ENCODE results near the gene GRIN1.
A peak's percentile ranks its signal among the peaks of the same experiment; 100 is the strongest.

GRIN1 gene

GRCh38 chr9:137168573-137168903 is 29.6 kb downstream of the GRIN1 start:
- H3K79me2 ChIP-seq (ENCODE audit: insufficient read depth, low read length) = no peaks in the 10 kb centered on the region
- no peaks in the 10 kb centered on the region for H3K9me2 ChIP-seq (replicated peaks; ENCODE audit: low read depth, low read length)
- TF ChIP-seq EZH2phosphoT487 (IDR thresholded peaks at IDR 0.05; ENCODE audit: borderline replicate concordance) (no peak), CTCF (conservative IDR thresholded peaks at IDR 0.05; ENCODE audit: low read length) (no peak)
- peaks cover 20% of the 10 kb centered on the region for H3K27me3 ChIP-seq (ENCODE audit: insufficient read depth, low read length, poor library complexity, severe bottlenecking)
- H3K9me3 ChIP-seq (ENCODE audit: insufficient read depth, low read depth, low read length) = no peaks in the 10 kb centered on the region
- H2AFZ ChIP-seq (ENCODE audit: low read length) = no peak overlapping the region
- no peaks in the 10 kb centered on the region for H4K20me1 ChIP-seq (ENCODE audit: insufficient read depth, low read length, poor library complexity, severe bottlenecking)
- H3F3A ChIP-seq (ENCODE audit: low read depth) = no peaks in the 10 kb centered on the region
- peaks cover 8% of the 10 kb centered on the region for H3K4me1 ChIP-seq (ENCODE audit: insufficient read depth, low read length, poor library complexity, severe bottlenecking)
- H3K9ac ChIP-seq (ENCODE audit: low read depth, low read length, poor library complexity, severe bottlenecking) = no peak overlapping the region
- H3K4me2 ChIP-seq (ENCODE audit: low read depth, low read length, poor library complexity, severe bottlenecking) = peak overlapping the region; percentile 71
- H3K4me3 ChIP-seq (ENCODE audit: low read length, poor library complexity, severe bottlenecking) = peak overlapping the region; percentile 51
- no peaks in the 10 kb centered on the region for H3K36me3 ChIP-seq (ENCODE audit: insufficient read depth, low read length)

GRCh38 chr9:137168904-137169856 is 30.2 kb downstream of the GRIN1 start:
- TF ChIP-seq EZH2phosphoT487 (IDR thresholded peaks at IDR 0.05; ENCODE audit: borderline replicate concordance) = no peak
- H3K9ac ChIP-seq (ENCODE audit: low read depth, low read length, poor library complexity, severe bottlenecking) = no peak overlapping the region
- no peaks in the 10 kb centered on the region for H3K36me3 ChIP-seq (ENCODE audit: insufficient read depth, low read length)
- peaks cover 20% of the 10 kb centered on the region for H3K27me3 ChIP-seq (ENCODE audit: insufficient read depth, low read length, poor library complexity, severe bottlenecking)
- no peaks in the 10 kb centered on the region for H3K9me2 ChIP-seq (replicated peaks; ENCODE audit: low read depth, low read length)
- peaks cover 8% of the 10 kb centered on the region for H3K4me1 ChIP-seq (ENCODE audit: insufficient read depth, low read length, poor library complexity, severe bottlenecking)
- H4K20me1 ChIP-seq (ENCODE audit: insufficient read depth, low read length, poor library complexity, severe bottlenecking) = no peaks in the 10 kb centered on the region
- H3K79me2 ChIP-seq (ENCODE audit: insufficient read depth, low read length) = no peaks in the 10 kb centered on the region
- no peaks in the 10 kb centered on the region for H3F3A ChIP-seq (ENCODE audit: low read depth)
- no peaks in the 10 kb centered on the region for H3K9me3 ChIP-seq (ENCODE audit: insufficient read depth, low read depth, low read length)
- H3K4me2 ChIP-seq (ENCODE audit: low read depth, low read length, poor library complexity, severe bottlenecking) = peak overlapping the region; percentile 71
- peak overlapping the region; percentile 51 for H3K4me3 ChIP-seq (ENCODE audit: low read length, poor library complexity, severe bottlenecking)
- no peak overlapping the region for H2AFZ ChIP-seq (ENCODE audit: low read length)

GRCh38 chr9:137169896-137170358 is 31.0 kb downstream of the GRIN1 start, which contains the start of gene LRRC26:
Gene LRRC26 (minus strand): TSS chr9:137170051. CDS start chr9:137169943, 108 bp downstream.
- H3K4me1 ChIP-seq (ENCODE audit: insufficient read depth, low read length, poor library complexity, severe bottlenecking) = peaks cover 8% of the 10 kb centered on the region
- no peak within 1 kb of the TSS for H2AFZ ChIP-seq (ENCODE audit: low read length)
- no peaks in the 10 kb centered on the region for H3K36me3 ChIP-seq (ENCODE audit: insufficient read depth, low read length)
- peak within 1 kb of the TSS; percentile 71 for H3K4me2 ChIP-seq (ENCODE audit: low read depth, low read length, poor library complexity, severe bottlenecking)
- peak within 1 kb of the TSS; percentile 51 for H3K4me3 ChIP-seq (ENCODE audit: low read length, poor library complexity, severe bottlenecking)
- no peaks in the 10 kb centered on the region for H4K20me1 ChIP-seq (ENCODE audit: insufficient read depth, low read length, poor library complexity, severe bottlenecking)
- H3F3A ChIP-seq (ENCODE audit: low read depth) = no peaks in the 10 kb centered on the region
- TF ChIP-seq EZH2phosphoT487 (IDR thresholded peaks at IDR 0.05; ENCODE audit: borderline replicate concordance) (no peak), CTCF (conservative IDR thresholded peaks at IDR 0.05; ENCODE audit: low read length) (no peak)
- H3K9me2 ChIP-seq (replicated peaks; ENCODE audit: low read depth, low read length) = no peaks in the 10 kb centered on the region
- H3K9me3 ChIP-seq (ENCODE audit: insufficient read depth, low read depth, low read length) = no peaks in the 10 kb centered on the region
- no peaks in the 10 kb centered on the region for H3K79me2 ChIP-seq (ENCODE audit: insufficient read depth, low read length)
- peaks cover 20% of the 10 kb centered on the region for H3K27me3 ChIP-seq (ENCODE audit: insufficient read depth, low read length, poor library complexity, severe bottlenecking)
- H3K9ac ChIP-seq (ENCODE audit: low read depth, low read length, poor library complexity, severe bottlenecking) = no peak within 1 kb of the TSS
